ENCODE results near the gene METRNL. TPM values are rescaled to one million over a fixed set of nuclear protein-coding genes. Genes with fewer than 3 reads are reported as not detected.

METRNL gene
- total RNA-seq, 2 experiments from 2014 or later = 16.9 to 23.3 TPM

- intact Hi-C loops (cut with micrococcal nuclease; ENCODE audit: unreplicated experiment) = no loop called here
Measured at GRCh38 chr17:83075270-83075880, 4.0 kb upstream of the METRNL start.

DNA sequence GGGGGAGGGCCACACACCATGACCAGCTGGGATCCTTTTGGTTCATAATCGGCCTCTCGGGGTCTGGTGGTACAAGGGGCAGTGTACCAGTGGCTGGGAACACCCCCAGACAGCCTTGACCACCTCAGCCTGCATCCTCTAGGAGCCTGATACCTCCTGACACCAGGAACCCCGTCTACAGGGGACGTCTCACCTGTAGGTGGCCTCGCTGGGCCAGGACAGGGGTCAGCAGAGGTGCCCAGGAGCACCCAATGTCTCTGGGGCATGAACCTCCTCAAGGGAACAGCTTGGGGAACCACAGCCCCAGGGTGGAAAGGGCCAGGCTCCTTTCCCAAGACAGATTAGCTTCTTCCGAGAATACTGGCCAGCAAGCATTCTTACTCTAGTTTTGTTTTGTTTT lies 2.5 kb upstream of the METRNL start:
- Histone ChIP-seq H3K27ac (ENCODE audit: low read depth, low read length, poor library complexity, severe bottlenecking) (no peak overlapping the region), H3K4me1 (ENCODE audit: insufficient read depth, low read length, poor library complexity, severe bottlenecking) (peaks cover 24% of the 10 kb centered on the region), H3K4me3 (ENCODE audit: low read depth, low read length, poor library complexity, severe bottlenecking) (no peak overlapping the region), H2AFZ (ENCODE audit: low read length) (no peak overlapping the region), H3K9me3 (ENCODE audit: low read length) (no peaks in the 10 kb centered on the region), H4K20me1 (ENCODE audit: insufficient read depth, low read length) (no peaks in the 10 kb centered on the region), H3K36me3 (ENCODE audit: insufficient read depth, low read length) (no peaks in the 10 kb centered on the region), H3K4me2 (ENCODE audit: low read length) (no peak overlapping the region), H3K9me2 (ENCODE audit: insufficient read depth, low read length) (no peaks in the 10 kb centered on the region), H3K79me2 (ENCODE audit: insufficient read depth, low read depth, low read length) (no peaks in the 10 kb centered on the region)
- TF ChIP-seq CTCF (conservative IDR thresholded peaks at IDR 0.05; ENCODE audit: low read length) (peak; percentile 60), EZH2phosphoT487 (IDR thresholded peaks at IDR 0.05; ENCODE audit: borderline replicate concordance, low read depth, low read length) (no peak)
- ChIA-PET CTCF (ENCODE audit: unreplicated experiment) (no interaction called here), POLR2A (interaction anchor here (1.0 kb wide), 1 partner anchor 25 kb away, joined by 3 read pairs; no protein-coding TSS in a partner anchor)
- DNase-seq (ENCODE audit: low spot score) = no peak
- intact Hi-C loops (cut with micrococcal nuclease; ENCODE audit: unreplicated experiment) = loop anchor here (2.0 kb wide), 1 partner anchor 294 kb away; no protein-coding TSS in a partner anchor
- no TSS peak for BruUV-seq (replicated peaks)

More at GRCh38 chr17:83075270-83075880, 4.0 kb upstream of the METRNL start:
- H3K9me3 ChIP-seq (ENCODE audit: low read length) = no peaks in the 10 kb centered on the region
- no peak for DNase-seq (ENCODE audit: low spot score)
- no peaks in the 10 kb centered on the region for H3K9me2 ChIP-seq (ENCODE audit: insufficient read depth, low read length)
- no peak for TF ChIP-seq EZH2phosphoT487 (IDR thresholded peaks at IDR 0.05; ENCODE audit: borderline replicate concordance, low read depth, low read length)
- TF ChIP-seq CTCF (conservative IDR thresholded peaks at IDR 0.05; ENCODE audit: low read length) = no peak
- no peak overlapping the region for H3K4me3 ChIP-seq (ENCODE audit: low read depth, low read length, poor library complexity, severe bottlenecking)
- no peaks in the 10 kb centered on the region for H3K36me3 ChIP-seq (ENCODE audit: insufficient read depth, low read length)
- CTCF ChIA-PET (ENCODE audit: unreplicated experiment) = no interaction called here
- no peaks in the 10 kb centered on the region for H4K20me1 ChIP-seq (ENCODE audit: insufficient read depth, low read length)
- no peak overlapping the region for H3K4me2 ChIP-seq (ENCODE audit: low read length)
- POLR2A ChIA-PET = no interaction called here
- H3K4me1 ChIP-seq (ENCODE audit: insufficient read depth, low read length, poor library complexity, severe bottlenecking) = peaks cover 24% of the 10 kb centered on the region
- no TSS peak for BruUV-seq (replicated peaks)
- no peak overlapping the region for H3K27ac ChIP-seq (ENCODE audit: low read depth, low read length, poor library complexity, severe bottlenecking)
- H3K79me2 ChIP-seq (ENCODE audit: insufficient read depth, low read depth, low read length) = no peaks in the 10 kb centered on the region
- H2AFZ ChIP-seq (ENCODE audit: low read length) = no peak overlapping the region

- POLR2A ChIA-PET = no interaction called here
- no peak for TF ChIP-seq EZH2phosphoT487 (IDR thresholded peaks at IDR 0.05; ENCODE audit: borderline replicate concordance, low read depth, low read length)
- TF ChIP-seq CTCF (conservative IDR thresholded peaks at IDR 0.05; ENCODE audit: low read length) = no peak
- BruUV-seq (replicated peaks) = no TSS peak
- Histone ChIP-seq H3K4me2 (ENCODE audit: low read length) (no peak overlapping the region), H4K20me1 (ENCODE audit: insufficient read depth, low read length) (no peaks in the 10 kb centered on the region), H3K9me3 (ENCODE audit: low read length) (no peaks in the 10 kb centered on the region), H3K79me2 (ENCODE audit: insufficient read depth, low read depth, low read length) (no peaks in the 10 kb centered on the region), H3K4me3 (ENCODE audit: low read depth, low read length, poor library complexity, severe bottlenecking) (no peak overlapping the region), H3K36me3 (ENCODE audit: insufficient read depth, low read length) (no peaks in the 10 kb centered on the region), H3K4me1 (ENCODE audit: insufficient read depth, low read length, poor library complexity, severe bottlenecking) (peaks cover 26% of the 10 kb centered on the region), H2AFZ (ENCODE audit: low read length) (no peak overlapping the region), H3K27ac (ENCODE audit: low read depth, low read length, poor library complexity, severe bottlenecking) (no peak overlapping the region), H3K9me2 (ENCODE audit: insufficient read depth, low read length) (no peaks in the 10 kb centered on the region)
- CTCF ChIA-PET (ENCODE audit: unreplicated experiment) = no interaction called here
- no peak for DNase-seq (ENCODE audit: low spot score)
- intact Hi-C loops (cut with micrococcal nuclease; ENCODE audit: unreplicated experiment) = loop anchor here (2.0 kb wide), 1 partner anchor 295 kb away; no protein-coding TSS in a partner anchor
Measured at GRCh38 chr17:83077411-83077810, 2.0 kb upstream of the METRNL start.

All from OCI-LY7 (cell line).